ENCODE results near the gene APOC1.

Gene APOC1

GRCh38 chr19:44892932-44893331, 21.5 kb upstream of the APOC1 start:
- peaks cover 21% of the 10 kb centered on the region for H3K79me2 ChIP-seq
- H2AFZ ChIP-seq = no peak overlapping the region
- TF ChIP-seq, protein P1, sequence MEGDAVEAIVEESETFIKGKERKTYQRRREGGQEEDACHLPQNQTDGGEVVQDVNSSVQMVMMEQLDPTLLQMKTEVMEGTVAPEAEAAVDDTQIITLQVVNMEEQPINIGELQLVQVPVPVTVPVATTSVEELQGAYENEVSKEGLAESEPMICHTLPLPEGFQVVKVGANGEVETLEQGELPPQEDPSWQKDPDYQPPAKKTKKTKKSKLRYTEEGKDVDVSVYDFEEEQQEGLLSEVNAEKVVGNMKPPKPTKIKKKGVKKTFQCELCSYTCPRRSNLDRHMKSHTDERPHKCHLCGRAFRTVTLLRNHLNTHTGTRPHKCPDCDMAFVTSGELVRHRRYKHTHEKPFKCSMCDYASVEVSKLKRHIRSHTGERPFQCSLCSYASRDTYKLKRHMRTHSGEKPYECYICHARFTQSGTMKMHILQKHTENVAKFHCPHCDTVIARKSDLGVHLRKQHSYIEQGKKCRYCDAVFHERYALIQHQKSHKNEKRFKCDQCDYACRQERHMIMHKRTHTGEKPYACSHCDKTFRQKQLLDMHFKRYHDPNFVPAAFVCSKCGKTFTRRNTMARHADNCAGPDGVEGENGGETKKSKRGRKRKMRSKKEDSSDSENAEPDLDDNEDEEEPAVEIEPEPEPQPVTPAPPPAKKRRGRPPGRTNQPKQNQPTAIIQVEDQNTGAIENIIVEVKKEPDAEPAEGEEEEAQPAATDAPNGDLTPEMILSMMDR (IDR thresholded peaks at IDR 0.05) = no peak
- H3K4me3 ChIP-seq (ENCODE audit: low read depth, low read length) = no peak overlapping the region
- H3K27me3 ChIP-seq (ENCODE audit: control insufficient read depth, insufficient read depth, low read length) = no peaks in the 10 kb centered on the region
- peaks cover 15% of the 10 kb centered on the region for H3K4me1 ChIP-seq
- H3K4me2 ChIP-seq (ENCODE audit: low read length) = no peak overlapping the region
- no peaks in the 10 kb centered on the region for H3K9me3 ChIP-seq (ENCODE audit: control insufficient read depth, low read length)
- no peak overlapping the region for H3K27ac ChIP-seq
- H3K9ac ChIP-seq = no peak overlapping the region
- H3K36me3 ChIP-seq (ENCODE audit: control insufficient read depth, insufficient read depth, low read length) = no peaks in the 10 kb centered on the region

DNA sequence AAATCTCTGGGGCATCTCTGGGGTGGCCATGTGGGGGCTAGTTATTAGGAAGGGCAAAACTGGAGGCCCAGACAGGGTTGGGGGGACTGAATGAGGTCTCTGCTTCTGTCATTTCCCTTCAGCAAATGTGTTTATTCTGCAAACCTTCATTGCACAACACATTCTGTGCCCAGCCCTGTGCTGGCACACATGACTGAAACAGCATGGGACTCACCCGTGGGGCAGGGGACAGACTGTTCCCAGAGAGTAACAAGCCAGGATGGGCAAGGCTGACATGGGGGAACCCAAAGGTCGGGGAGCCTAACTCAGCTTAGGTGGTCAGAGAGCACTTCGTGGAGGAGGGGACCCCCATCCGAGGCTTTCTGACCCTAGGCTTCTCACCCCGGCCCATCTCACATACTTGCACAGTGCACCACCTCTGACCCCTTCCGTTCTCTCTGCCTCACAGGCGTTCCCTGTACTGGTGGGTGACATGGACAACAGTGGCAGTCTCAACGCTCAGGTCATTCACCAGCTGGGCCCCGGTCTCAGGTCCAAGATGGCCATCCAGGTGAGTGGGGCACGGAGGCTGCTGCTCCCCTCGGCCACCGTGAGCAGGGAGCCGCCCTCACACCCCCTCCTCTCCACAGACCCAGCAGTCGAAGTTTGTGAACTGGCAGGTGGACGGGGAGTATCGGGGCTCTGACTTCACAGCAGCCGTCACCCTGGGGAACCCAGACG, 20.9 kb upstream of the APOC1 start:
- H3K27me3 ChIP-seq (ENCODE audit: control insufficient read depth, insufficient read depth, low read length) = no peaks in the 10 kb centered on the region
- H3K4me2 ChIP-seq (ENCODE audit: low read length) = no peak overlapping the region
- H3K79me2 ChIP-seq = peaks cover 21% of the 10 kb centered on the region
- no peaks in the 10 kb centered on the region for H3K9me3 ChIP-seq (ENCODE audit: control insufficient read depth, low read length)
- H3K9ac ChIP-seq = no peak overlapping the region
- H3K4me1 ChIP-seq = peaks cover 15% of the 10 kb centered on the region
- no peak overlapping the region for H3K27ac ChIP-seq
- H3K36me3 ChIP-seq (ENCODE audit: control insufficient read depth, insufficient read depth, low read length) = no peaks in the 10 kb centered on the region
- no peak overlapping the region for H2AFZ ChIP-seq
- TF ChIP-seq, protein P1 (IDR thresholded peaks at IDR 0.05) = no peak
- no peak overlapping the region for H3K4me3 ChIP-seq (ENCODE audit: low read depth, low read length)

DNA sequence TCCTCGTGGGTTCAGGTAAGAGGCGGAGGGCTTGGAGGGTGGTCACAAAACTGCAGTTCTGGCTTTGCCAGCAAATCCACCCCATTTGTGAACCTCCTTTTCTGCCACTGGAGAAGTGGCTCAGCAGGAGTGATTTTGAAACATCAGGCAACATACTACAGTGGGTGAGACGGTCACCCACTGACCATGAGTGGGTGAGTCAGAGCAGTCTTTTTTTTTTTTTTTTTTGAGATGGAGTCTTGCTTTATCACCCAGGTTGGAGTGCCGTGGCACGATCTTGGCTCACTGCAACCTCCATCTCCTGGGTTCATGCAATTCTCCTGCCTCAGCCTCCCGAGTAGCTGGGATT, 20.4 kb upstream of the APOC1 start:
- H3K4me2 ChIP-seq (ENCODE audit: low read length) = no peak overlapping the region
- TF ChIP-seq, protein P1 (IDR thresholded peaks at IDR 0.05) = no peak
- peaks cover 15% of the 10 kb centered on the region for H3K4me1 ChIP-seq
- H3K27ac ChIP-seq = no peak overlapping the region
- H3K79me2 ChIP-seq = peaks cover 21% of the 10 kb centered on the region
- H3K9ac ChIP-seq = no peak overlapping the region
- no peaks in the 10 kb centered on the region for H3K36me3 ChIP-seq (ENCODE audit: control insufficient read depth, insufficient read depth, low read length)
- H3K27me3 ChIP-seq (ENCODE audit: control insufficient read depth, insufficient read depth, low read length) = no peaks in the 10 kb centered on the region
- no peak overlapping the region for H3K4me3 ChIP-seq (ENCODE audit: low read depth, low read length)
- no peak overlapping the region for H2AFZ ChIP-seq
- H3K9me3 ChIP-seq (ENCODE audit: control insufficient read depth, low read length) = no peaks in the 10 kb centered on the region

DNA sequence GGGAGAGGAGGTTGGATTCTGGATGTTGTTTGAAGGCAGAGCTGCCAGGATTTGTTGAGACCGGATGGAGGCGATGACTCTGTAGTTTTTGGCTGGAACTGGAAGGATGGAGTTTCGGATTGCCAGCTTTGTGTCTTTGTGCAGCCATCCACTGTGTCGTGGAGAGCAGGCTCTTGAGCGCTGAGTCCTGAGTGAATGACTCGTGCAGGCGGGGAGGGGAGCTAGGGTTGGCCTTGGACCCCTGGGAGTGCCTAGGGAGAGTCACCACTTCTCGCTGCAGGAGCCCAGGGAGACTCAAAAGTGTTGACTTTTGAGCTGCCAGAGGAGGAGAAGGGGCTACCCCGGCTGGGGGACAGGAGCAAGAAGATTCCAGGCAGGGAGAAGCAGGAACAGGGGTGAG, 19.5 kb upstream of the APOC1 start:
- peaks cover 13% of the 10 kb centered on the region for H3K4me1 ChIP-seq
- no peak overlapping the region for H3K27ac ChIP-seq
- TF ChIP-seq, protein P1 (IDR thresholded peaks at IDR 0.05) = no peak
- no peak overlapping the region for H3K9ac ChIP-seq
- no peak overlapping the region for H3K4me2 ChIP-seq (ENCODE audit: low read length)
- H3K4me3 ChIP-seq (ENCODE audit: low read depth, low read length) = no peak overlapping the region
- no peaks in the 10 kb centered on the region for H3K27me3 ChIP-seq (ENCODE audit: control insufficient read depth, insufficient read depth, low read length)
- H3K9me3 ChIP-seq (ENCODE audit: control insufficient read depth, low read length) = no peaks in the 10 kb centered on the region
- H3K36me3 ChIP-seq (ENCODE audit: control insufficient read depth, insufficient read depth, low read length) = no peaks in the 10 kb centered on the region
- H3K79me2 ChIP-seq = peaks cover 21% of the 10 kb centered on the region
- H2AFZ ChIP-seq = no peak overlapping the region

DNA sequence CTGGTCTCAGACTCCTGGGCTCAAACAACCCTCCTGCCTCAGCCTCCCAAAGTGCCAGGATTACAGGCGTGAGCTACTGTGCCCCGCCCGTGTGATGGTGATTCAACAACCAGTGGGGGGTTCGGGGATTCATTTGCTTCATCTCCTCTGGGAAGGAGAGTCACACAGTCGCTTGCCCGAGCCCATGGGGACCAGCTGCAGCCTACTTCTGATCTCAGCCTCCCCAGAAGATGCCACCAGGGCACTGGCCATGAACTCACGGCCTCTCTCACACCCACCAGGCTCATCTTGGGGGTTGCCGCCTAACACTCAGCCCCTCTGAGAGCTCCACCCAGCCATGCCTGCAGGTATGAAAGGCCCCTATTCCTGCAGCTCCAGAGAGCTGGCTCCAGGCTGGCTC, 16.6 kb upstream of the APOC1 start:
- H3K4me1 ChIP-seq = no peaks in the 10 kb centered on the region
- H3K4me2 ChIP-seq (ENCODE audit: low read length) = no peak overlapping the region
- TF ChIP-seq, protein P1 (IDR thresholded peaks at IDR 0.05) = no peak
- no peaks in the 10 kb centered on the region for H3K27me3 ChIP-seq (ENCODE audit: control insufficient read depth, insufficient read depth, low read length)
- H3K4me3 ChIP-seq (ENCODE audit: low read depth, low read length) = no peak overlapping the region
- H2AFZ ChIP-seq = no peak overlapping the region
- peaks cover 8% of the 10 kb centered on the region for H3K79me2 ChIP-seq
- no peak overlapping the region for H3K27ac ChIP-seq
- H3K9me3 ChIP-seq (ENCODE audit: control insufficient read depth, low read length) = no peaks in the 10 kb centered on the region
- no peaks in the 10 kb centered on the region for H3K36me3 ChIP-seq (ENCODE audit: control insufficient read depth, insufficient read depth, low read length)
- H3K9ac ChIP-seq = no peak overlapping the region
